Left ventricle myocardium inferior (tissue), 1 donor: ENCODE results near the gene ADAD2. TPM values are rescaled to one million over a fixed set of nuclear protein-coding genes. Genes with fewer than 3 reads are reported as not detected.

ENCODE experiments used
- DNase-seq: peaks from one replicate; pipeline ENCODE4 v3.0.0-alpha.2; 2020
- H3K27ac ChIP-seq: fragments of 200-600 bp; replicated peaks from 2 replicates; pipeline ENCODE4 v1.8.0; 2021
- H3K27me3 ChIP-seq: fragments of 200-600 bp; 2 replicates; pipeline ENCODE4 v1.8.0; 2021; ENCODE audit warnings: low read depth
- H3K36me3 ChIP-seq: fragments of 200-600 bp; 2 replicates; pipeline ENCODE4 v1.8.0; 2021
- H3K4me1 ChIP-seq: fragments of 200-600 bp; 2 replicates; pipeline ENCODE4 v1.8.0; 2021
- H3K4me3 ChIP-seq: fragments of 200-600 bp; 2 replicates; pipeline ENCODE4 v1.8.0; 2021; ENCODE audit warnings: mild to moderate bottlenecking, moderate library complexity
- H3K9me3 ChIP-seq: fragments of 200-600 bp; replicated peaks from 2 replicates; pipeline ENCODE4 v1.8.0; 2021
- intact Hi-C: fragments of 100-400 bp; cut with micrococcal nuclease; formaldehyde crosslinking; loops from one replicate; pipeline ENCODE4 v1.11.0; 2022
- total RNA-seq: library from RNA; stranded (reverse); fragmentation: NEBNext Ultra II Directional; extraction: Animal tissue kit (Norgen Biotek cat#: 25700); gene quantifications from one replicate; pipeline ENCODE4 v1.2.1, GENCODE V29; 2021
- TF ChIP-seq, protein P1 (sequence below): fragments of 200-600 bp; IDR thresholded peaks from 2 replicates; pipeline ENCODE4 v1.8.0; 2021; ENCODE audit warnings: antibody characterized with exemption, mild to moderate bottlenecking, borderline replicate concordance
- donor health status: DM: no; HTN: yes; CAD: no; lungs with severe emphysema.

The ADAD2 gene
- total RNA-seq, 1 donor from 2014 or later: 0.52 TPM

DNA sequence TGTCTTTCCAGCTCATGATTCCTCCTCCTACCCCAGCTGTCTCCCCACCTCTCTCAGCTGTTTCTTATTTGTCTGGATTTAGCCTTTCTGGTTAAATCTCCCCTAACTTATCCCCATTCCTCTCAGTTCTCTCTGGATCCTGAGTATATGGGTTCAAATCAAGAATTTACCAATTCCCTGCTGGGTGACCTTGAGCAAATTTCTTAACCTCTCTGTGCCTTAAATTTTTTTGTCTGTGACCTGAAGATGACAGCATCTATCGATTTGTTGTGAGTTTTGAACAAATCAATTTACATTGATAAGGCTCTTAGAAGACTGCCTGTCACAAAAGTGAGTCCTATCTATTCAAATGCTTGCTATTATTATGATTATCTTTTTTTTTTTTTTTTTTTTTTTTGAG is 50.8 kb downstream of the ADAD2 start:
- Histone ChIP-seq H3K27ac (no peak overlapping the region), H3K36me3 (no peaks in the 10 kb centered on the region), H3K9me3 (peaks cover 7% of the 10 kb centered on the region), H3K27me3 (peaks cover 66% of the 10 kb centered on the region), H3K4me1 (no peaks in the 10 kb centered on the region), H3K4me3 (no peak overlapping the region)
- TF ChIP-seq, protein P1, sequence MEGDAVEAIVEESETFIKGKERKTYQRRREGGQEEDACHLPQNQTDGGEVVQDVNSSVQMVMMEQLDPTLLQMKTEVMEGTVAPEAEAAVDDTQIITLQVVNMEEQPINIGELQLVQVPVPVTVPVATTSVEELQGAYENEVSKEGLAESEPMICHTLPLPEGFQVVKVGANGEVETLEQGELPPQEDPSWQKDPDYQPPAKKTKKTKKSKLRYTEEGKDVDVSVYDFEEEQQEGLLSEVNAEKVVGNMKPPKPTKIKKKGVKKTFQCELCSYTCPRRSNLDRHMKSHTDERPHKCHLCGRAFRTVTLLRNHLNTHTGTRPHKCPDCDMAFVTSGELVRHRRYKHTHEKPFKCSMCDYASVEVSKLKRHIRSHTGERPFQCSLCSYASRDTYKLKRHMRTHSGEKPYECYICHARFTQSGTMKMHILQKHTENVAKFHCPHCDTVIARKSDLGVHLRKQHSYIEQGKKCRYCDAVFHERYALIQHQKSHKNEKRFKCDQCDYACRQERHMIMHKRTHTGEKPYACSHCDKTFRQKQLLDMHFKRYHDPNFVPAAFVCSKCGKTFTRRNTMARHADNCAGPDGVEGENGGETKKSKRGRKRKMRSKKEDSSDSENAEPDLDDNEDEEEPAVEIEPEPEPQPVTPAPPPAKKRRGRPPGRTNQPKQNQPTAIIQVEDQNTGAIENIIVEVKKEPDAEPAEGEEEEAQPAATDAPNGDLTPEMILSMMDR: no peak
- intact Hi-C loops: no loop called here
- DNase-seq: no peak

DNA sequence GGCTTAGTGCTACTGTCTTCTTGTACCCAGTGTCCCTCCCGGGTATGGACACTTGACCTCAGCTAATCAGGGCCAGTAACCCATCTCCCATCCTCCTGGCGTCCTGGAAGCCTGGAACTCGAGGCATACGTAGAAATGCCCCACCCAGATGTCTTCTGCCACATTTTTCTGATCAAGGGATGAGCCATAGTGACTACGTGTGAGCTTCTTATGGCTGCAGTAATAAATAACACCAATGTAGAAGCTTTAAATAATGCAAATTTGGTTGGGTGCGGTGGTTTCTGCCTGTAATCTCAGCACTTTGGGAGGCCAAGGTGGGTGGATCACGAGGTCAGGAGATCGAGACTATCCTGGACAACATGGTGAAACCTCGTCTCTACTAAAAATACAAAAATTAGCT is 51.9 kb downstream of the ADAD2 start:
- peaks cover 7% of the 10 kb centered on the region for H3K9me3 ChIP-seq
- no peaks in the 10 kb centered on the region for H3K36me3 ChIP-seq
- DNase-seq: no peak
- H3K27ac ChIP-seq: no peak overlapping the region
- H3K4me1 ChIP-seq: no peaks in the 10 kb centered on the region
- H3K4me3 ChIP-seq: no peak overlapping the region
- TF ChIP-seq, protein P1: no peak
- intact Hi-C loops: no loop called here
- peaks cover 56% of the 10 kb centered on the region for H3K27me3 ChIP-seq

DNA sequence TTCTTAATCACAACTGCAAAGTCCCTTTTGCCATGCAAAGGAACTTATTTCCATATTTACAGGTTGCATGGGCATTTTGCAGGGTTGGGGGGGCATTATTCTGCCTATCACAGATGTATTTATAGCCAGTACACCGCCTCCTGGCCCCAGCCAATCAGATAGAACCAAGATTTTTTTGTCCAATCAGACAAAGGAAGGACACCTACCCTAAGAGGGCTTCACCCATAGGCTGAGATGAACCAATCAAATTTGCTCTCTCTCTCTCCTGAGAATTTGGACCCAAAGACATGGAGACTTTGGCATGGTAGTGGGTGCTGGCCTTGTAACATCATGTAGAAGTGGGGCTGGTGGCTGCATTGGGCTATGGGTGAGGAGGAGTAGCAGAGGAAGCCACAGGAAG is 52.8 kb downstream of the ADAD2 start:
- intact Hi-C loops: no loop called here
- TF ChIP-seq, protein P1: no peak
- Histone ChIP-seq H3K4me1 (no peaks in the 10 kb centered on the region), H3K36me3 (no peaks in the 10 kb centered on the region), H3K9me3 (peaks cover 7% of the 10 kb centered on the region), H3K4me3 (no peak overlapping the region), H3K27ac (no peak overlapping the region), H3K27me3 (peaks cover 49% of the 10 kb centered on the region)
- no peak for DNase-seq

DNA sequence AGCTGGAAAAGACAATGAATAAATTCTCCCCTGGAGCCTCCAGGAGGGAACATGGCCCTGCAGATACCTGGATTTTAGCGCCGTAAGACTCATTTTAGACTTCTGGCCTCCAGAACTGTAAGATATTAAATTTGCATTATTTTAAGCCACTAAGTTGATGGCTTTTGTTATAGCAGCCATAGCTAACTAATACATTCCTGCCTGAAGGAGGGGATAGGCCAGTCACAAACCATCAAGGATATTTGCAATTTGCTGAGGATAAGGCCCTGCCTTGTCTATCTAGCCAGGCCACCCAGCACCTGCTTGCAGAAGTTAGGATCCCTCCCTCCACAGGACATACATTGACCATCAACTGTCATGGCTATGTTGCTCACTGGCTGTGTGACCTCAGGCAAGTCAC is 53.8 kb downstream of the ADAD2 start:
- TF ChIP-seq, protein P1: no peak
- no peaks in the 10 kb centered on the region for H3K4me1 ChIP-seq
- intact Hi-C loops: no loop called here
- peaks cover 43% of the 10 kb centered on the region for H3K27me3 ChIP-seq
- H3K4me3 ChIP-seq: no peak overlapping the region
- H3K27ac ChIP-seq: no peak overlapping the region
- no peak for DNase-seq
- H3K9me3 ChIP-seq: peaks cover 7% of the 10 kb centered on the region
- no peaks in the 10 kb centered on the region for H3K36me3 ChIP-seq

DNA sequence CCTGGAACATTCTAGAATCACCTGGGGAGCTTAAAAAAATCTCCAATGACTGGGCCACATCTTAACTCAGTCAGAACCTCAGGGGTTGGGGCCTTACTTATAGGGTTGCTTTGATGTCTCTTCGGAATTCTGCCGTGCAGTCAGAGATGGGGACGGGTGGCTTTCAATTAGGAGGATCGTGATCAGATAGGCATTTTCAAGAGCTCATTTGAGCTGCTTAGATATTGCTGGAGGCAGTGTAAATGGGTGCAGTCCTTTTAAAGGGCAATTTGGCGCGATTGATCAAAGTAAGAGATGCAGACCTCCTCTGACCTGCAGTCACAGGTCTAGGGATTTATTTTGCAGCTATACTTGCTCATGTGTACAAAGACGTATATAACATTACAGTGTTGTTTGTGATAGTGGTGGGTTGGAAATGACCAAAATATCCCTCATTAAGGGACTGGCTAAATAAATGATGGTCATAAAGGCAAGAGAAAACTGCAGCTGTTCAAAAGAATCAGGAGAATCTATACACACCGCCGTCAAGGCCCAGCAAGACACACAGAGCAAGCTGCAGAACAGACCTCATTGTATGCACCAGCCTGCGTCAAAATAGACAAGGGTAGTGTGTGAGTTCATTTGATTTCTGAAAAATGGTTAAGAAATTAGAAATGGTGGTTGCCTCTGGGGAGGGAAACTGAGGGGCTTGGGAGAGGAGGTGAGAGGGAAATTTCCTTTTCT is 55.2 kb downstream of the ADAD2 start:
- Histone ChIP-seq H3K4me1 (no peaks in the 10 kb centered on the region), H3K9me3 (peaks cover 7% of the 10 kb centered on the region), H3K27me3 (peaks cover 41% of the 10 kb centered on the region), H3K36me3 (no peaks in the 10 kb centered on the region), H3K27ac (no peak overlapping the region), H3K4me3 (no peak overlapping the region)
- TF ChIP-seq, protein P1: no peak
- intact Hi-C loops: no loop called here
- no peak for DNase-seq
